Dedifferentiated amniotic fluid mesenchymal stem cell (primary cell): ENCODE measurements around the gene TAAR9.
"Not testable (repeated sequence)": the region's sequence is repeated elsewhere in the genome, so short reads cannot be mapped to it uniquely, and the experiment has no call there.

Source experiments
- DNase-seq: peaks from one replicate; pipeline ENCODE4 v3.0.0-alpha.2; 2016; ENCODE audit errors: extremely low spot score

The TAAR9 gene

DNA sequence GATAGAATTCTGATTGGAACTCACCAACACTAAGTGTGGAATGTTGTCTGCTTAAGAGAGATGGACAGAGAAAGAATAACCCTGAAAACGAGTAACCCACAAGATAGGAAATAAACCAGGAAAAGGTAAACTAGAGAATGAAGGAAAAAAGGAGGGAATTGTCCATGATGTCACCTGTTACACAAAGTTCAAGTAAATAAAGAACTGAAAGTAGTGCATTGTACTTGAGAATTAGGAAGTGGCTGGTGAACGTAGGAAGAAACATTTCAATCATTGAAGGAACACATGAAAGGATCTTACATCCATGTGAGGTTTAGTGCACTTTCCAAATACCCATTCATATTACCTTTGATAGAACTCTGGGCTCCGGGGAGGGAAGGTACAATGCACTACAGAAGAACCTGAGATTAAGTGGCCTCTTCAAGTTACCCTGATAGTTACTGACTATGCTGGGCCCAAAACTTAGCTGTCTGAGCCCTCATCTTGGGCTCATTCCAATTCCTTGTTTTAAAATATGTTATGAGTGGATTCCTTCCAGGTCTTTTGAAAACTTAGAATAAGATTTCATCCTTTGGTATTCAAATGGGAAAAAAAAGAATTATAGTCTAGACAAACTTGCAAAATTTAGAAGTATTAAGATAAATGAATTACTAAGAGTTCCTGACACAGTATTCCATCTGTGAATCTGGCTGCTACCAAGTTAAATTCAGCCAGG lies 24.1 kb upstream of the TAAR9 start:
- peak; percentile 50 for DNase-seq

DNA sequence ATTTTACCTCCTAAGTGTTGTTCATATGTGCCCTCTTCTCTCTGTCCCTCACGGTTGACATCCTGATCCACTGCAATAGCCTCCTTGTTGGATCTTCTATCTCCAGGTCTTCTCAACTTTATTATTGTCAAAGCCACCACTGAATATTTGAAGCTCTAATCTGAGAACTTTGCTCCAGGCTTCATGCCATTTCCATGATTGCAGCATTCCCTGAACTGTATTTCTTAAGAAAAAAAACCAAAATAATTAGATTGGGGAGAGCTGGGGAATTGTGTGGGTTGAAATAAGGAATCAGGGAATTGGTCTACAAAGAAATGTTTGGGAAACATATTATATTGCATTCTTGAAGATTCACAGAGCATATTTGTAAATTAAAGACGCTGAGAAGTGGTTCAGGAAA lies 22.7 kb upstream of the TAAR9 start:
- peak; percentile 58 for DNase-seq

DNA sequence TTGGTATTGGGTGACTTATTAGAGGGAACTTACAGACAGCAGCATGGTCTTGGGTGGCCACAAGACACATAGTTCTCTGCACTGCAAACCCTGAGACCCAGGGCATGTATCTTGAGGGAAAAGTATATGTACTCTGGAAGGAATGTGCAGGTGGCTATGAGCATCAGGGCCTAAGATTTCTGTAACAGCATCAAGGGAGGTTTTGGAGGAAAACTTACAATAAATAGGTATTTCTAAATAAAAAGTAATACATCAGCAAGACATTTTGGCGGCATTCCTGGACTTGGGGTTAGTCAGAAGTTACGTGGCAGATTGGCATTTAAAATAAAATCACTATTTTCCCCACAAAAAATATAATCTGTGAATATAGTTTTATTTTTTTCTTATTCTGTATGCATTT lies 17.1 kb upstream of the TAAR9 start:
- no peak for DNase-seq

DNA sequence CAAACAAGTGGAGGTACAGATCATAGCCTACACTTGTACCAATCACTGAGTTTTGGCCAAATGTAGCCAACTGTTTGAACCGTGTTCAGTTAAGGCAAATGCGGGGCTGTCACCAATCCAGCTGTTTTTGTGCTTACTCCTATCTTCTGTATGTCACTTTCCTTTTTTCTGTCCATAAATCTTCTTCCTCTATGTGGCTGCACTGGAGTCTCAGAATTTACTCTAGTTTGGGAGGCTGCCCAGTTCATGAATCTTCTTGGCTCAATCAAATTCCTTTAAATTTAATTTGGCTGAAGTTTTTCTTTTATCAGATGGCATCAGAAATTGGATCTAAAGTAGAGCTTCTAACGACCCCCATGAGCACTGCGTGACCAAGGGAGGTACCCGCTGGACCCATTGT lies 13.4 kb upstream of the TAAR9 start:
- DNase-seq: no peak

DNA sequence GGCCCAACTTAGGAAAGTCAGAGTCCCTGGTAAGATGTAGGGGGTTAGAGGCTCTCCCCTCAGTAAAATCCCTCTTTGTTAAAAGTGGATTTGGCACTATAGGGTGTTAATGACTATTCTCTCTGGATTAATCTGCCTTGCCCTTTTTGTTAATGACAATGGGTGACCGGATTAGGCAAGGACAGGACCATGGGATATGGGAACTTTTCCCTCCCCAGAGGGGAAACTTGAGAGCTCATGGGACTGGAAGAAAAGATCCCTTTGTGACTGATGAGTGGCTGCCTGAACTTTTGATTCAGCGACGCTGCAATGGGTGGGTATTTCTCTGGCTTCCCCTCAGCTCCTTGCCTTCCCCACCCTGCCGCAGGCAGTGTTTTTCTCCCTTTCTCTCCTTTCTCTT lies 12.2 kb upstream of the TAAR9 start:
- no peak for DNase-seq

DNA sequence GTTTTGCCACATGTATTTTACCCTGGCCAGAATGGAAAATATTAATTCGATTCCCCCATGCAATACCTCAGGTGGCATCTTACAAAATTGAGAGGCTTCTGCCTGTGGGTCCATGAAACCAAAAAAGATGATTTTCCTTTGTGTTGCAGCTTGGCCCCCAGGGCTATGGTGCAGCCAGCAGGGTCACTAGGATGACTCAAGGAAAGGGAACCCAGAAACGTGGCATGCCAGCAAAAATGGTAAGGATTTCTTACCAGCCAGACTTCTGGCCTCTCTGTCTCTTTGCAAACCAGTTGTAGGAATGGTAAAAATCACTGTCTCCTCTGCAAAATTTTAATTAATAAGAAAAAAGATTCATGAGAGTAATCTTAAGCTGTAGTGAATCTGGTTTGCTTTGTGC lies 11.6 kb upstream of the TAAR9 start:
- no peak for DNase-seq

DNA sequence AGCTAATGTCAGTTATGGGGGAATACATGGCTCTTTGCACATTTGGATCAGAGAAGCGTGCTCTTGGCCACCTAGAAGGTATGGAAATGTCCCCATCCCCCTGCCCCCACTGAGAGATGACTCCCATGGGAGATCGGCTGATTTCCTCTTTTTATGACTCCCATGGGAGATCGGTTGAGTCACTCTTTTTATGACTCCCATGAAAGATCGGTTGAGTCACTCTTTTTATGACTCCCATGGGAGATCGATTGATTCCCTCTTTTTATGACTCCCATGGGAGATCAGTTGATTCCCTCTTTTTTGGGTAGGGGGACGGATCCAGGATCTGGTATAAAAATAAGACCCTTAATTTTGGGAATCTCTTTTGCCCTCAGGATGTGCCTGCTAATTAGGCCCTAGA lies 10.3 kb upstream of the TAAR9 start:
- no peak for DNase-seq

DNA sequence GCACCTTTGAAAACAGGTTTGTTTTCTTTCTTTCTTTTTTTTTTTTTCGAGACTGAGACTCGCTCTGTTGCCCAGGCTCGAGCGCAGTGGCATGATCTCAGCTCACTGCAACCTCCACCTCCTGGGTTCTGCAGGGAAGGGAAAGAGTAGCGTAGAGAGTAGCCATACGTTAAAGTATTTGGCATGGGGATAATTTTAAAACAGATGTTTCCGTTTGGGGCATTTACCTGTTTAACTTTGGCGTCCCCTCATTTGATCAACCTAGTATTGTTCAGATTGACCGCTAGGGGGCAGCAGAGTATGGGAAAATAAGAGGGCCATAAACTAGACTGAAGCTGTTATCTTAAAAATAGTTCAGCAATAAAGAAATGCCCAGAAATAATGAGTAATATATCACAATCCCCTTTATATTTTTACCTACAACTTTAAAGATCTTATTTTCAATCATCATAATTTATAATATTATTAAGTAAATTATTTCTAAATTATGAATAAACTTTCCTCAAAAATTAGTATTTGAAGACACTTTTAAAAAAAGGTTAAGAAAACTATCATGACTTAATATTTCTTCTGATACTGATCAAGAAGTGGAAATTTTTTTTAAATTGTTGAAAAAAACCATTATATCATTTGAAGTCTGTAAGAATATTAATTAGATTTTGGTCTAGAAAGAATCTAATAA lies 7.6 kb upstream of the TAAR9 start:
- peak; percentile 49 for DNase-seq

DNA sequence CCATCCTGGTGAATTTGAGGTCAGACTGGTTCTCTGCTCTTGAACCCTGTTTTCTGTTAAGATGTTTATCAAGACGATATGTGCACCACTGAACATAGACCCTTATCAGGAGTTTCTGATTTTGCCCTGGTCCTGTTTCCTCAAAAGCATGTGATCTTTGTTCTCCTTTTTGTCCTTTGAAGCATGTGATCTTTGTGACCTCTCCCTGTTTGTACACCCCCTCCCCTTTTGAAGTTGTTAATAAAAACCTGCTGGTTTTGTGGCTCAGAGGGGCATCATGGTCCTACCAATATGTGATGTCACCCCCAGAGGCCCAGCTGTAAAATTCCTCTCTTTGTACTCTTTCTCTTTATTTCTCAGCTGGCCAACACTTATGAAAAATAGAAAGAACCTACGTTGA lies 3.5 kb upstream of the TAAR9 start:
- not testable (repeated sequence) for DNase-seq

DNA sequence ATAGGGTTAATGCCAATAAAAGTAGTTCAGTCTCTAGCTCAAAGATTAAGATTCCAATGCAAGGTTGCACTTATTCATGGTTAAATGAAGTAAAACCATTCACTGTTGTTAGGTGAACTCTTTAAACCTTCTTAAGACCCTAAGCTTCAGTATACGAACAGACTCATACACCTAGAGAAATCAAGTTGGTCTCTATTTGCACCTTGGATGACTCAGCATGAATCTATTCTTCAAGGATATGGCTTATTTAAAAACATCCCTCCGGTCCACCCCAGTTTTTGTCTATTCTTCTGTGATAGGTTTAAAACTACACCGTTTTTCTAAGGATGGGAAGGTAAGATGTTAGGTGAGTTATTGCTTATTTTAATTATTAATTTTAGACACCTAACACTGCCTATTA lies 932 bp upstream of the TAAR9 start:
- DNase-seq: no peak

DNA sequence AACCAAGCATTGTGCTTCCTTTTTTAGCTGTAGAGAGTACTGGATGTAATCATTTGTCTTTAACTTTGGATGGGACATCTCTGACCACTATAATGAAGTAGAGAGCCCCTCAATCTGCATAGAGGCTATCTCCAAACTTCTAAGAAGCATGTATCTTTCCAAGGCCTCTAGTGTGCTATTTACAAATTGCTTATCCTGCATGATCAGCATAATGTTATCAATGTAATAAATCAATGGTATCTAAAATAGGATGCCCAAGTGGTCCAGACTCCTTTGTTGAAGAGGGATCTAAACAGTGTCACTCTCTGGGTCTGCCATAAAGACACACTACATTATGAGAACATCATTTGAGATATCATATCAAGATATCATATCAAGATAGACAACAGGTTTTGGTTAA lies 6.7 kb downstream of the TAAR9 start:
- no peak for DNase-seq

DNA sequence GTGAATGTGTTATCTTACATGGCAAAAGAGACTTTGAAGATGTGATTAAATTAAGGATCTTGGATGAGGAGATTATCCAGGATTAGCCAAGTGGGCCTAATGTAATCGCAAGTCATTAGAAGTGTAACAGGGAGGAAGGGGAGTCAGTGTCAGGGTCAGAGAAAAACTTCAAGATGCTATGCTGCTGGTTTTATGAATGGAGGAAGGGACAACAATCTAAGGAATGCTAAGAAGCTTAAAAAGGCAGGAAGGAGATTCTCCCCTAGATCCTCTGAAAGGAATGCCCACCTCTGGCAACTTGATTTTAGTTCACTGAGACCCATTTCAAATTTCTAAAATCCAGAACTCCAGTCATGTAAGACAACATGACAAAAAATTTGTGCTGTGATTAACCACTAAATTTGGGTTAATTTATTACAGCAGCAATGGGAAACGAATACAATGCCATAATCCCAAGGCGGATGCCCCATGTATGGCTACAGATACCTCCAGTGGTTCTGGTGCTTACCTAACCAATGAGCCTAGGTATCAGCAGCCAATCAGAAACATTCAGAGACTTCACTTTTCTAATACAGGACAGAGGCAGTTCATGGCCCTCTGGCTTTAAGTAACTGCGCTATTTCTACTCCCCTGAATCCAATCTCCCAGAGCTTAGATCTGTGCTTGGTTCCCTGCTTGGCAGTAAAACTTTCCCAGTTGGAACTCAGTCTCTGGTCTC lies 10.8 kb downstream of the TAAR9 start:
- no peak for DNase-seq

DNA sequence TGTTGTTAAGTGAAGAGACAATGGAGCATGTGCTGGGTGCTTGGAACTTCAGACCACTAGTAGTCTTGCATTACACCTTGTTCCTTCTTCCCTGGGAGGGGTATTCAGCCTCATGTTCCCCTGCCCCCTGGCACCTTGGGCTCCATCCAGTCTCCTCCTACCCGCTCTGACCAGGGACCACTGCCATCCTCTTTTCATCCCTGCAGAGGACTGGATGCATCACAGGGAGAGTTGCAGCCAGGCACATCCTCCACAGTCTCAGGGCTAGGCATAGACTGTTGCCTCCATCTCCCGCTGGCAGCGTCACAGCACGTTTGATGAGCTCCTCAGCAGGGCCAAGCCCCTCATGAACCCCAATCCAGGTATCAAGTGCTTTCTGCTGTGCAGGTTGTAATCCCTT lies 13.1 kb downstream of the TAAR9 start:
- DNase-seq: no peak

DNA sequence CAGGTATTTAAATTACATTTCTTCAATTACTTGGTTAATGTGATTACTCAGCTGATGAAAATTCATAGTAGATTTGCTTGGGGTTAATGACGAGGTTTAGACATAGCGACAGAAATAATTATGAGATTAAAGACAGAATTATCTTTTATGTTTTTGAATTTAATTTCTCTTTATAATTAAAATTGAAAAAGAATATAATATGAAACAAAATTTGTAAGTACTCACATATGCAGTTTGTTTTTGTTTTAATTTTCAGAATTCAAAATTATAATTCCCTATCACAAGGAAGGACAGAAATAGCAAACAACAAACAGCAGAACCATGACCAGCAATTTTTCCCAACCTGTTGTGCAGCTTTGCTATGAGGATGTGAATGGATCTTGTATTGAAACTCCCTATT lies 14.3 kb downstream of the TAAR9 start, which contains the start of gene TAAR8:
Gene TAAR8, plus strand, starts transcription at position 301 of the 400 bp plus-strand sequence. Its CDS starts 21 bp downstream, at position 322.
- no peak for DNase-seq

DNA sequence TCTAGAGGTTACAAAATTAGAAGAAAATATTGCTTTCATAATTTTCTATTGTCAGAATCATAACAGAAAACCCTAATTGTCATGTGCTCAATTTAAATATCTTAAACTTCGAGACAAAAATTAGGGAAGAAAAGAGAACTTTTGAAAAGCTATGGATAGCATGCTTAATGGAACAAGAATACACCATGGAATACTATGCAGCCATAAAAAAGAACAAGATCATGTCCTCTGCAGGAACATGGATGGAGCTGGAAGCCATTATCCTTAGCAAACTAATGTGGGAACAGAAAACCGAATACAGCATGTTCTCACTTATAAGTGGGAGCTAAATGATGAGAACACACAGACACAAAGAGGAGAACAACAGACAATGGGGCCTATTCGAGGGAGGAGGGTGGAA lies 22.0 kb downstream of the TAAR9 start:
- DNase-seq: not testable (repeated sequence)

DNA sequence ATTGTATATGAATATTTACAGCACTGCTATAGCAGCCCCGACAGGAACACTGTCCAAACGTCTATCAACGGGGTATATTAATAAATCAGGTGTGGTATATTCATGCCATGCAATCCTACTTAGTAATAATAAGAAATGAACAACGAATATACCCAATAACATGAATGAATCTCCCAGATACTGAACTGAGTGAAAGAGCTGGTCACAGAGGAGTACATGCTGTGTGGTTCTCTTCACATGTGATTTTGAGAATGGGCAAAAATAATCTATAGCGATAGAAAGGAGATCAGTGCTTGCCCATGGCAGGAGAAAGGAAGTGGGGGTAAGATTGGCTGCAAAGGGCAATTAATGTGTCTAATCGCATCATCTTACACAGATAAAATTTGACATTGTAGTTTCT lies 28.3 kb downstream of the TAAR9 start:
- DNase-seq: no peak

DNA sequence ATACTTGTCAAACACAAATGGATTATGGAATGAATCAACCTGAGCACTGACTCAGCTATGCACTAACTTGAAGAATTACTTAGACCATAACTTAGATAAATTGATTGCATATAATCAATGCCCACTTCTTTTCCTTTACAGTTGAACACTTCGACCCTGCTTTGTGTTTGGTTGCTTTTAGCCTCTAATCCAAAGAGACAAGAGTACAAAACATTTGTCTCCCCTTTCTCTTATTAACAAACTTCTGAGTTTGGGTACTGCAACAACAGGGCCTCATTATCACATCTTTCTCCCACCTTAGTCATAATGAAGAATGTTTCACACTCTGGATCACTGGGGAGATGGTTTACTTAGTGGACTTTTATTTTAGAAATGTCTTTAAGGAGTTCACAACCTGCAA lies 29.5 kb downstream of the TAAR9 start:
- DNase-seq: no peak

DNA sequence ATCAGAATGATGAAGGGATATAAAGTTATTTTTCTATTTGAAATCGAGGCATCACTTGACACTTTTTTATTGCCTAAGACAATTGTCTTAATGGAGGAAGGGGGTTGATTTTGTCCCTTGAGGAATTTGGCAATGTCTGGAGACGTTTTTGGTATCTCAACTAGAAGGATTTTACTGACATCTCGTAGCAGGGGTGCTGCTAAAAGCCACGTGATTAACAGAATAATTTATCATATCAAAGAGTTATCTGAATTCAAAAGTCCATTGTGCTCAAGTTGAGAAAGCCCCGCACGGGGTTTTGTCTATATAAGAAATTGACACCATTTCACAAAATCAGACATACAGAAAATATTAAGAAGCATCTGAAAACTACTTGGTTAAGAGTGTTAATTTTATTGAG lies 30.5 kb downstream of the TAAR9 start:
- no peak for DNase-seq

DNA sequence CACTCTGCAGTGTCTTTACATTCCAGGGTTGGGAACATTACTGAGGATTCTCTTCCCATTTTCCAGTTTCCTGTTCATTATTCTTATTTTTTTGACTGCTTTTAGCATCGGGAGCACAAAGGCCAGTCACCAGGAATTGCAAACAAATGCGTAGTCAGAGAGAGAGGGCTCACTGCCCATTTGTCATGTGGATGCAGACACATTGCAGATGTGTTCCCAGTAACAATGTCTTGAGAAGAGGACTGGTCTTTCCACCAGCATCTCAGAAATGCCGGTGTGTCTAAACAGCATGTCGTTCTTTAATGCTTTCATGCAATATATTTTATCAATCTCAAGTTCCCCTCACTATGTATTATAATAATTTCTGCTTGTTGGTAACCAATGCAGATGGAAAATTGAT lies 31.1 kb downstream of the TAAR9 start:
- DNase-seq: no peak

DNA sequence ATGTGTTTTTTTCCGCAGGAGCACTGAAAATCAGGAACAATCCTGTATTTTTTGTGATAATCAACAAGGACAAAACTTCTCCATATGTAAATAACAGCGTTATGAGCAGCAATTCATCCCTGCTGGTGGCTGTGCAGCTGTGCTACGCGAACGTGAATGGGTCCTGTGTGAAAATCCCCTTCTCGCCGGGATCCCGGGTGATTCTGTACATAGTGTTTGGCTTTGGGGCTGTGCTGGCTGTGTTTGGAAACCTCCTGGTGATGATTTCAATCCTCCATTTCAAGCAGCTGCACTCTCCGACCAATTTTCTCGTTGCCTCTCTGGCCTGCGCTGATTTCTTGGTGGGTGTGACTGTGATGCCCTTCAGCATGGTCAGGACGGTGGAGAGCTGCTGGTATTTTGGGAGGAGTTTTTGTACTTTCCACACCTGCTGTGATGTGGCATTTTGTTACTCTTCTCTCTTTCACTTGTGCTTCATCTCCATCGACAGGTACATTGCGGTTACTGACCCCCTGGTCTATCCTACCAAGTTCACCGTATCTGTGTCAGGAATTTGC lies 32.2 kb downstream of the TAAR9 start, which contains the start of gene TAAR6:
Gene TAAR6, plus strand, starts transcription at position 102 of the 557 bp plus-strand sequence. Its CDS starts 0 bp downstream, at position 102.
- DNase-seq: no peak

DNA sequence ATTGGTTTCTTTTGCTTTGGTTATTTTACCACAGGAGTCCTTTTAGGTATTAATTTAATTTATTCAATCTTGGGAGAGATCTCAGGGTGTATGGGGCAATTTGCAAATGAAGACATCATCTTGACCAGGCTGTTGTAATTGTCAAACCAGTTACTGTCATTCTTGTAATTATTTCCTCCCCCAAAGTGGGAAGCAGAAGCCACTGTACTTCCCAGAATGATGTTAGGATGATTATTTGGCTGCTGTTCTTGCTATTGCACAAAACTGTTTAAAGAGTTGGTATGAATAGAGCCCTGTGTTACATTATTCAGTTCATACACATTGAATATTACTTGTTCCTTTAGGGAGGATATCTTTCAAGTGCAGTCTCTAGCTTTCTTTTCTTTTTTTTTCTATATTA lies 33.7 kb downstream of the TAAR9 start:
- DNase-seq: no peak

DNA sequence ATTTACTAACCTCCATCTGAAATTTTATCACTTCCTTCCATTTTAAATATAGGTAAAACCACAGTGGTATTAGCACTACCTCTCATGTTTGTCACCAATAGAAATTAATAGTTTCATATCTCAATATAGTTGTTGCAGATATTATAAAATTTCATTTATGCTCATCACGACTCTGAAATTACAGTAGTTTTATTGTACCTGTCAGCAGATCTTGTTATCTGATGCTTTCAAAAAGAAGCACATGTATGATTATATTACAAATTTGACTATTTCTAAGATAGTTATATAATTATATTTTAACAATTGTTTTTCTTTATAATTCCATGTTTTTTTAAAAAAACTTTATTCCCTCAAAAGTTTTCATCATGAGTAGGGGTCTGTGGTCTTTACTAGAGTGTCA lies 46.6 kb downstream of the TAAR9 start:
- no peak for DNase-seq

DNA sequence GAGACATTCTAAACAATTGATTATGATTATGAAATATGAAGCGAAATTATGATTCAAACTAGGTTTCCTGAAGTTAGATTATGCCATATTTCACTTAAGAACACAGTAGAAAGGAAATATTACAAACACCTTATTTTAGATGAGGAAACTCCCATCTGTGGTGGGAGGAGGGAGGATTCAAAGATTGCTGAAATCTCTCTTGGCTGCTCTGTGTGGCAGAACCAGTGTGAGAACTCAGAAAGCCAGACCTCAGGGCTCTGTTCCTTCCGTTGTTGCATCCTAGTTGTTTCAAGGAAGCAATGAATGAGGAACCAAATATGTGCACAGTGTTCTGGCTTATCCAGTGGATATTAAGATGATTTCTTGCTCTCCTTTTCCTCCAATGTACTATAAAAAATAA lies 49.3 kb downstream of the TAAR9 start:
- no peak for DNase-seq
